ENCODE data around the gene SSU72. TPM values are rescaled to one million over a fixed set of nuclear protein-coding genes. Genes with fewer than 3 reads are reported as not detected.
A peak's percentile ranks its signal among the peaks of the same experiment; 100 is the strongest.
"Not testable (repeated sequence)": the region's sequence is repeated elsewhere in the genome, so short reads cannot be mapped to it uniquely, and the experiment has no call there.

Gene SSU72
- total RNA-seq, 1 donor from 2014 or later = 97.4 TPM

DNA sequence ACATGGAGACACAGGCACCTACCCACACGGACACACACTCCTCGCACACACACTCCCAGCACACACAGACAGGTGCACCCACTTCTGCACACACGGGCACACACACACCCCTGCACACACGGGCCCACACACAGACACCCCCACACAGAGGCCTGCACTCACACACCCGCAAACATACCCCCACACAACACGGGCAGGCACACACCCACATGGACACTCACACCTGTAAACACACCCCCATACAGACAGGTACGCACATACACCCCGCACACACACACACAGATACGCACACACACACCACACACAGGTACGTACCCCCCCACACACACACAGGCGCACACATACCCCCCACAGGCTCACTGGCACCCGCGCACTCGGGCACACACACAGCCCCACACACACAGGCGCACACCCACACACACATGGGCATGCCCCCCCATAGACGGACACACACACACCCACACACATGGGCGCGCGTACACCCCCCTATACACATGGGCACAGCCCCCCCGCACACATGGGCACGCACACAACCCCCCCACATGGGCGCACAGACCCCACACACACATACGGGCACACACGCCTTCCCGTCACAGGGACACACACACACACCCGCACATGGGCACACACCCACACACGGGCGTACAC is 56.6 kb downstream of the SSU72 start:
- H3K36me3 Mint-ChIP-seq = peaks cover 2% of the 10 kb centered on the region
- no peak overlapping the region for H3K4me3 Mint-ChIP-seq
- H3K4me1 Mint-ChIP-seq = no peaks in the 10 kb centered on the region

DNA sequence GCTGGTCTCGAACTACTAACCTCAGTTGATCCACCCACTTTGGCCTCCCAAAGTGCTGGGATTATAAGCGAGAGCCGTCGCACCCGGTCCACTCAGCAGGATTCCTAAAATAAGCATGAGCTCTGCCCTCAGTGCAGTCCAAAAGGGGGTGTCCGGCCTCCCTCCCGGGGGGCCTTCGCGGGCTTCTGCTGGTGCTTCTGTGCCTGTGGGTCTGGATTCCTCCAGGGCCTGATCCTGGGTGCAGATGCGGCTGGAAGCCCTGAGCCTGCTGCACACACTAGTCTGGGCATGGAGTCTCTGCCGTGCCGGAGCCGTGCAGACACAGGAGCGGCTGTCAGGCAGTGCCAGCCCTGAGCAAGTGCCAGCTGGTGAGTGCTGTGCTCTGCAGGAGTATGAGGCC is 57.7 kb downstream of the SSU72 start:
- not testable (repeated sequence) for H3K4me3 Mint-ChIP-seq; H3K9me3 Mint-ChIP-seq; H3K27ac Mint-ChIP-seq; DNase-seq (ENCODE audit: low spot score in 2 of 2, unreplicated experiment in 2 of 2); H3K4me1 Mint-ChIP-seq; H3K36me3 Mint-ChIP-seq; H3K27me3 Mint-ChIP-seq (ENCODE audit: low read depth)

More for the DNA sequence above, 56.6 kb downstream of the SSU72 start:
- no peak for DNase-seq (ENCODE audit: low spot score in 2 of 2, unreplicated experiment in 2 of 2)
- H3K27me3 Mint-ChIP-seq (ENCODE audit: low read depth) = no peaks in the 10 kb centered on the region
- TF ChIP-seq, protein P1, sequence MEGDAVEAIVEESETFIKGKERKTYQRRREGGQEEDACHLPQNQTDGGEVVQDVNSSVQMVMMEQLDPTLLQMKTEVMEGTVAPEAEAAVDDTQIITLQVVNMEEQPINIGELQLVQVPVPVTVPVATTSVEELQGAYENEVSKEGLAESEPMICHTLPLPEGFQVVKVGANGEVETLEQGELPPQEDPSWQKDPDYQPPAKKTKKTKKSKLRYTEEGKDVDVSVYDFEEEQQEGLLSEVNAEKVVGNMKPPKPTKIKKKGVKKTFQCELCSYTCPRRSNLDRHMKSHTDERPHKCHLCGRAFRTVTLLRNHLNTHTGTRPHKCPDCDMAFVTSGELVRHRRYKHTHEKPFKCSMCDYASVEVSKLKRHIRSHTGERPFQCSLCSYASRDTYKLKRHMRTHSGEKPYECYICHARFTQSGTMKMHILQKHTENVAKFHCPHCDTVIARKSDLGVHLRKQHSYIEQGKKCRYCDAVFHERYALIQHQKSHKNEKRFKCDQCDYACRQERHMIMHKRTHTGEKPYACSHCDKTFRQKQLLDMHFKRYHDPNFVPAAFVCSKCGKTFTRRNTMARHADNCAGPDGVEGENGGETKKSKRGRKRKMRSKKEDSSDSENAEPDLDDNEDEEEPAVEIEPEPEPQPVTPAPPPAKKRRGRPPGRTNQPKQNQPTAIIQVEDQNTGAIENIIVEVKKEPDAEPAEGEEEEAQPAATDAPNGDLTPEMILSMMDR (IDR thresholded peaks at IDR 0.05; ENCODE audit: unreplicated experiment) = no peak
- H3K27ac Mint-ChIP-seq = no peak overlapping the region
- no peaks in the 10 kb centered on the region for H3K9me3 Mint-ChIP-seq

DNA sequence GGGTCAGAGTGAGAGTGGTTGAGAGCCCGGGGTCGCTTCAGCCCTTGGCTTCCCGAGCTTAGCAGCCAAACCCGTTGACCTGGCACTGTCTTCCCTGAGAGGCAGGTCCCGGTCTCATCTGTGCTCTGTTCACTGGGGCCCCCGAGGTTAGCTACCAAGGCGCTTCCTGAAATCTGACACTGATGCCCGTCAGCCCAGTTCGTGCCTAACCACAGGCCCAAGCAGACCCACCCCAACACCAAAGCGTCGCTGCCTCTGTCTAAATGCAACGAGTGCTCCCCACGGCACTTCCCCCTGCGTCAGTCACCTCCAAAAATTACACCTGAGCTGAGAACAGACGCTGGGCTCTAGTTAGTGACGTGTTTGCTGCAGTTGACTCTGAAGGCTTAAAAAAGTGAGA is 60.3 kb downstream of the SSU72 start:
- not testable (repeated sequence) for DNase-seq (ENCODE audit: low spot score in 2 of 2, unreplicated experiment in 2 of 2); H3K27me3 Mint-ChIP-seq (ENCODE audit: low read depth); H3K4me3 Mint-ChIP-seq; H3K27ac Mint-ChIP-seq; H3K4me1 Mint-ChIP-seq; H3K36me3 Mint-ChIP-seq; H3K9me3 Mint-ChIP-seq

DNA sequence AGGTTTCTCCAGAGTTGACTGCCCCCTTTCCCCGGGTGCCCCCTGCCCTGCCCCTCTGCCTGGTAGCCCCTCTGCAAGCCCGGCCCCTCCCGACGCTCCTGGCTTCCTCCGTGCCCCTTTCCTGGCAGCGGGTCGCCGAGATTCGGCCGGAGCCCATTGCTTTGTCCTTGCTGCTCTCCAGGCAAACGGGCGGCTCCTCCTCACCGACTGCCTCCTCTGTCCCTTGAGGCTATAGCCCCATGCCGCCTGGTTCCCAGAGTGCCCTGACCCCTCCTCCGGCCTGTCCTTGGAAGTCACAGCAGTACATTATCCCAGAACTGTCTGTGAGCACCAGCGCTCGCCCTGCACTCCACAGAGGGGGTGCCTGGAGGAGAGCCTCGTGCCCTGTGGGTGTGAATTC is 61.0 kb downstream of the SSU72 start:
- not testable (repeated sequence) for H3K27ac Mint-ChIP-seq; H3K4me1 Mint-ChIP-seq; H3K36me3 Mint-ChIP-seq; H3K27me3 Mint-ChIP-seq (ENCODE audit: low read depth); DNase-seq (ENCODE audit: low spot score in 2 of 2, unreplicated experiment in 2 of 2); H3K9me3 Mint-ChIP-seq
- peak overlapping the region; percentile 51 for H3K4me3 Mint-ChIP-seq

DNA sequence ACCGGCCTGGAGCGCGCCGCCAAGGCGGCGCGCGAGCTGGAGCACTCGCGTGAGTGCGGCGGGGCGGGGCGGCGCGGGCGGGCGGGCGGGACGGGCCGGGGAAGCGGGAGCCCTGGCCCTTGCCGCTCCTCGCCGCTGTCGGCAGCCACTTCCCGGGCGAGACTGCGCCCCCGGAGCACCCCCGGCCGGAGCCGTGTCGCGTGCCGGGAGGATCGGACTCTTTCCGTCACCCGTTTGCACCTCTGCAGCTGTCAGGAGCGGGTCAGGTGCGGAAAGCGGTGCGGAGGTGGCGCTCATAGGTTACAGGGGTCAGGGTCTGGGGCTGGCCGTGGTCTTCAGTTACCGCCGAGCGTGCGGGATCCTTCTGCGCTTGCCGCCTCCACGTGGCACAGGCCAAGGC is 62.2 kb downstream of the SSU72 start:
- not testable (repeated sequence) for H3K36me3 Mint-ChIP-seq; H3K27ac Mint-ChIP-seq; H3K4me1 Mint-ChIP-seq; H3K9me3 Mint-ChIP-seq; H3K27me3 Mint-ChIP-seq (ENCODE audit: low read depth); DNase-seq (ENCODE audit: low spot score in 2 of 2, unreplicated experiment in 2 of 2)
- peak overlapping the region; percentile 65 for H3K4me3 Mint-ChIP-seq

DNA sequence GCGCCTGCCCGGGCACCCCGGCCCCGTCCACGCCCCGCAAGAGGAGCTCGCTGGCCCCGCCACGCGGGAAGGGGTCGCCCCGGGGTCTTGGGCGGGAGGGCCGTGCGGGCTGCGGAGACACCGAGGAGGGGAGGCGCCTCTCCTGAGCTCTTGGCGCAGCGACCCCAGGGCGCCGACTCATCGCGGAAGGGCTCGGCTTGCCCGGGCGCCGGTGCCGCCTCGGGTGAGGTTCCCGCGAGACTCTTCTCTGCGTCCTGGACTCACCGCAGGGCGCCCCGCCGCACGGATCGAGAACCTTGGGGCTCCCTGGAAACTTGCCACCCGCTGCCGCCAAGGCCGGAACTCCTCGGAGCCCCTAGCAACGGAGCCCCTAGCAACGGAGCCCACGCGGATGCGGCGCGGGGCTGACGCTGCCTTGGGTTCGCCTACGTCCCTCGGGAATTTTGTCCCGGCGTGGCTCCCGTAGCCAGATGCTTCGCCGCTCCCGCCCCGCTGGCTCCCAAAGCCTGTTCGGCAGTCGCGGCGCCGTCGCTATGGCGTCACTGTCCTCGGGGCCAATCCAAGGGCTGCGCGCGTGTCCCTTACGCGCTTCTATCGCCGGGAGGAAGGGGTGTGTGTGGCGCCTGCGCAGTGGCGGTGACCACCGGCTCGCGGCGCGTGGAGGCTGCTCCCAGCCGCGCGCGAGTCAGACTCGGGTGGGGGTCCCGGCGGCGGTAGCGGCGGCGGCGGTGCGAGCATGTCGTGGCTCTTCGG is 63.0 kb downstream of the SSU72 start, which contains the start of gene ATAD3A:
ATAD3A (plus strand) TSS at position 630 of the 753 bp plus-strand sequence; CDS start at position 737, 107 bp downstream.
- no peaks in the 10 kb centered on the region for H3K36me3 Mint-ChIP-seq
- TF ChIP-seq, protein P1 (IDR thresholded peaks at IDR 0.05; ENCODE audit: unreplicated experiment) = no peak
- peak; percentile 95 to 97 for DNase-seq (ENCODE audit: low spot score in 2 of 2, unreplicated experiment in 2 of 2)
- peak within 1 kb of the TSS; percentile 93 for H3K27ac Mint-ChIP-seq
- no peaks in the 10 kb centered on the region for H3K27me3 Mint-ChIP-seq (ENCODE audit: low read depth)
- peak within 1 kb of the TSS; percentile 82 for H3K4me3 Mint-ChIP-seq
- peaks cover 4% of the 10 kb centered on the region for H3K9me3 Mint-ChIP-seq
- H3K4me1 Mint-ChIP-seq = peaks cover 6% of the 10 kb centered on the region

DNA sequence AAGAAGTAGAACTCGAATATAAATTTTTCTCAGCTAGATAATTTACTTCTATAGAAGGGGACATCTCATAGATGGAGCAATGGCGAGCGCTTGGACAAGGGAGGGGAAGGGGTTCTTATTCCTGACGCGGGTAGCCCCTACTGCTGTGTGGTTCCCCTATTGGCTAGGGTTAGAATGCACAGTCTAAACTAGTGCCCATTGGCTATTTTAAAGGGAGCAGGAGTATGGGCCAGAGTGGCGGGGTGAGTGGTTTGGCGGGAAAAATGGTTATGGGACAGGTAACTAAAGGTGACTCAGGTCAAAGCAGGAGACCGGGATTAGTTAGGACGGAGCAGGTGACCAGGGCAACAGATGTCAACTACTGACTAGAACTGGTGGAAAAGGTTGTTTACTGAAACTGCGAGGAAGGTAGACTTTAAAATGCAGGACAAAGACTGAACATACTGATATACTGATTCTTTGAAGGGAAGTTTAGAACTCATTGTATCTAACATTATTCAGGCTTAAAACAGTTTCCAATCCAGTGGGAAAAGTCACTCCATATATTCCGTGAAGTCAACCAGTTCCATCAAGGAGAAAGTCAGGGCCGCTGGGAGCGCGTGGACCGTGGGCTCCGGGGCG is 63.6 kb downstream of the SSU72 start:
- Mint-ChIP-seq H3K27ac (peak overlapping the region; percentile 93), H3K4me1 (peaks cover 6% of the 10 kb centered on the region), H3K9me3 (peaks cover 4% of the 10 kb centered on the region), H3K27me3 (ENCODE audit: low read depth) (no peaks in the 10 kb centered on the region), H3K36me3 (no peaks in the 10 kb centered on the region), H3K4me3 (peak overlapping the region; percentile 70)
- TF ChIP-seq, protein P1 (IDR thresholded peaks at IDR 0.05; ENCODE audit: unreplicated experiment) = no peak
- no peak for DNase-seq (ENCODE audit: low spot score in 2 of 2, unreplicated experiment in 2 of 2)

DNA sequence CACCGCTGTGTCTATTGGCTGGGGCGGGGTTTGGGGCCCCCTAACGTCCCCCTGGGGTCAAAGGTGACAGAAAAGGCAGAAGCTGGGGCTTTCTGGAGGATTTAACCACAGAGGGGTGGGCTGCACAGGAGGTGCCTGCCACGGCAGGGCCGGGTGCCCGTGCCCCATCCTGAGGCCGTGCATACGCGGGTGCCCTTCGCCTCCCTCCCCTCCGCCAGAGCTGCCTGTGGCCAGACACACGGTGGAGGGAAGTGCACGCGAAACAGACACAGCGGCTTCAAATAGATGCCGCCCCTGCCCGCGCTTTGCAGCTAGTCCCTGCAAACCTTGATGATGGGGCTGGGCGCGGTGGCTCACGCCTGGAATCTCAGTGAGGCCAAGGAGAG is 65.2 kb downstream of the SSU72 start:
- not testable (repeated sequence) for DNase-seq (ENCODE audit: low spot score in 2 of 2, unreplicated experiment in 2 of 2); H3K27ac Mint-ChIP-seq; H3K9me3 Mint-ChIP-seq; H3K27me3 Mint-ChIP-seq (ENCODE audit: low read depth); H3K36me3 Mint-ChIP-seq; H3K4me3 Mint-ChIP-seq
- peaks cover 15% of the 10 kb centered on the region for H3K4me1 Mint-ChIP-seq

DNA sequence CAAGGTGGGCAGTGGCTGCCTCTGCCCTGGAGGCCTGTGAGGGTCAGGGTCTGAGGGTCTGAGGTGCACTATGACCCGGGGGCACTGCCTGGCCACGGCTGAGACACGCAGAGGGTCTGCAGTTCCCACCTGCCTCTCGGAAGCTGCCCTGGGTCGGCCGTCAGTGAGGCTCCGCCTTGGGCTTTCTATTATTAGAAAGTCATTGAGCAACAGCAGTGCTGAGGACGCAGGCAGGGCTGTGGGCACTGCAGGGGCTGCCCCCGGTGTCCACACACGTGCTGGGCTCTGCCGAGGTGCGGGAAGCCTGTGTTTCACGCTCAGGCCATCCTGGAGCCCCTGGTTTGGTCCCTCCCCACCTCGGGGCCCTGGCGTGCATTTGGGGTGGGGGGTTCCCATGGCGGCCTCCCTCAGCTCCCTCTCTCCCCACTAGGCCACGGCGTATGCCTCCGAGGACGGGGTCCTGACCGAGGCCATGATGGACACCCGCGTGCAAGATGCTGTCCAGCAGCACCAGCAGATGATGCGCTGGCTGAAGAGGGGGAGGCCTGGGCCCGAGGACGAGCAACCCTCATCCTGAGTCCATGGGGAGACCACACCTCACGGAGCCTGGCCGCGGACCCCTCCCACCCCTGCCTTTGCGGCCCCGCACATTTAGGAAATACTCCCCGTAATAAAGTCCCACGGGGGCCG is 65.7 kb downstream of the SSU72 start:
- not testable (repeated sequence) for DNase-seq (ENCODE audit: low spot score in 2 of 2, unreplicated experiment in 2 of 2); H3K27me3 Mint-ChIP-seq (ENCODE audit: low read depth); H3K4me3 Mint-ChIP-seq; H3K36me3 Mint-ChIP-seq; H3K27ac Mint-ChIP-seq; H3K9me3 Mint-ChIP-seq
- H3K4me1 Mint-ChIP-seq = peaks cover 15% of the 10 kb centered on the region
